ENCODE measurements around the gene PPFIA2.

Gene PPFIA2

GRCh38 chr12:81337886-81338285 is 421.3 kb downstream of the PPFIA2 start:
- no peak overlapping the region for H3K4me3 ChIP-seq (ENCODE audit: low read depth, low read length)
- TF ChIP-seq CTCF (IDR thresholded peaks at IDR 0.05; ENCODE audit: low read depth, low read length), result no peak

GRCh38 chr12:81333812-81334211 is 425.3 kb downstream of the PPFIA2 start:
- TF ChIP-seq CTCF (IDR thresholded peaks at IDR 0.05; ENCODE audit: low read depth, low read length), result no peak
- H3K4me3 ChIP-seq (ENCODE audit: low read depth, low read length), result no peak overlapping the region

- H3K4me3 ChIP-seq (ENCODE audit: low read depth, low read length), result no peak overlapping the region
- TF ChIP-seq CTCF (IDR thresholded peaks at IDR 0.05; ENCODE audit: low read depth, low read length), result no peak
Measured at GRCh38 chr12:81332054-81332453, 427.1 kb downstream of the PPFIA2 start.

- no peak for TF ChIP-seq CTCF (IDR thresholded peaks at IDR 0.05; ENCODE audit: low read depth, low read length)
- H3K4me3 ChIP-seq (ENCODE audit: low read depth, low read length), result no peak overlapping the region
Measured at GRCh38 chr12:81330480-81330879, 428.7 kb downstream of the PPFIA2 start.

- no peak overlapping the region for H3K4me3 ChIP-seq (ENCODE audit: low read depth, low read length)
- no peak for TF ChIP-seq CTCF (IDR thresholded peaks at IDR 0.05; ENCODE audit: low read depth, low read length)
Measured at GRCh38 chr12:81329085-81329484, 430.1 kb downstream of the PPFIA2 start.

GRCh38 chr12:81327425-81327824 is 431.7 kb downstream of the PPFIA2 start:
- no peak for TF ChIP-seq CTCF (IDR thresholded peaks at IDR 0.05; ENCODE audit: low read depth, low read length)
- no peak overlapping the region for H3K4me3 ChIP-seq (ENCODE audit: low read depth, low read length)

- TF ChIP-seq CTCF (IDR thresholded peaks at IDR 0.05; ENCODE audit: low read depth, low read length), result no peak
- H3K4me3 ChIP-seq (ENCODE audit: low read depth, low read length), result no peak overlapping the region
Measured at GRCh38 chr12:81325086-81325485, 434.1 kb downstream of the PPFIA2 start.
